K562 (cell line): ENCODE results near the gene CACNA1C. TPM values are rescaled to one million over a fixed set of nuclear protein-coding genes. Genes with fewer than 3 reads are reported as not detected.

Experiments
- ATAC-seq: fragments of 200-7000 bp; cut with Tn5 transposase; 3 replicates; pipeline ENCODE4 v1.9.1; 2020; ENCODE audit warnings: moderate library complexity
- BruUV-seq: library from RNA; stranded (reverse); fragments of 400-500 nt; replicated peaks from 2 replicates; lab custom pipeline; 2021; lab: Mats Ljungman, UMichigan
- CTCF ChIA-PET: fragments of 300-600 bp; formaldehyde crosslinking; extraction: SDS; loops from one replicate; lab custom pipeline; 2021; ENCODE audit warnings: low intra/inter-chr PET ratio; lab: Yijun Ruan, JAX
- POLR2A ChIA-PET: fragments of 300-600, 350-650 bp; sonication (Branson Sonifier 250); formaldehyde crosslinking; extraction: SDS; loops from one replicate; lab custom pipeline; 2021; ENCODE audit warnings: antibody characterized with exemption, inconsistent platforms; lab: Yijun Ruan, JAX
- DNase-seq, 4 experiments: peaks; one replicate each; pipeline versions ENCODE4 v3.0.0 to v3.0.0-alpha.2; 2011 to 2018; ENCODE audit warnings: low spot score in 3 of 4, mixed read lengths in 3 of 4; ENCODE audit errors: extremely low read depth in 1 of 4
- FAIRE-seq: peaks from 2 replicates; lab custom pipeline; 2011; peaks lifted over from hg19 to GRCh38; lab: Jason Lieb, UNC
- H2AFZ ChIP-seq: 2 replicates; pipeline ENCODE4 v1.6.0; 2011; ENCODE audit warnings: low read depth, low read length, control low read depth, inconsistent platforms
- H3K27ac ChIP-seq: fragments of 200-600 bp; 3 replicates; pipeline ENCODE4 v1.8.0; 2011; ENCODE audit warnings: low read depth, mild to moderate bottlenecking, control low read depth, inconsistent platforms, low read length, moderate library complexity, mixed read lengths; ENCODE audit errors: extremely low read depth
- H3K27me3 ChIP-seq, 2 experiments: fragments of 300-600 bp in 1 of 2; 2 replicates in 1 of 2; 3 replicates in 1 of 2; pipeline versions ENCODE4 v1.6.0 to v1.8.0; 2011; ENCODE audit warnings: inconsistent platforms in 2 of 2, low read length in 2 of 2, mild to moderate bottlenecking in 1 of 2, mixed read lengths in 1 of 2, moderate library complexity in 1 of 2; ENCODE audit not compliant: control insufficient read depth in 2 of 2, insufficient read depth in 2 of 2
- H3K36me3 ChIP-seq: fragments of 300-600 bp; 3 replicates; pipeline ENCODE4 v1.8.0; 2011; ENCODE audit warnings: mild to moderate bottlenecking, low read length, inconsistent platforms; ENCODE audit not compliant: control insufficient read depth, insufficient read depth
- H3K4me1 ChIP-seq, 2 experiments: fragments of 200-600 bp in 1 of 2; replicated peaks in 1 of 2; 2 replicates in 1 of 2; 3 replicates in 1 of 2; pipeline versions ENCODE4 v1.5.1 to v1.8.0; 2011; ENCODE audit warnings: inconsistent platforms in 2 of 2, low read length in 2 of 2, mild to moderate bottlenecking in 1 of 2, mixed read lengths in 1 of 2, moderate library complexity in 1 of 2; ENCODE audit not compliant: control insufficient read depth in 2 of 2, insufficient read depth in 2 of 2
- H3K4me2 ChIP-seq: 2 replicates; pipeline ENCODE4 v1.6.1; 2011; ENCODE audit warnings: low read length, control low read depth, inconsistent platforms, mixed read lengths; ENCODE audit not compliant: insufficient read depth
- H3K4me3 ChIP-seq: fragments of 200-600 bp; sonication (generic), shearing (Covaris generic); 2 replicates; pipeline ENCODE4 v1.5.1; 2016; ENCODE audit warnings: control low read depth, inconsistent platforms
- H3K79me2 ChIP-seq: fragments of 200-600 bp; 3 replicates; pipeline ENCODE4 v1.8.0; 2011; ENCODE audit warnings: low read length, inconsistent platforms; ENCODE audit not compliant: control insufficient read depth, insufficient read depth
- H3K9ac ChIP-seq, 2 experiments: 2 replicates each; pipeline versions ENCODE4 v1.6.0 to v1.6.1; 2011; ENCODE audit warnings: low read depth in 2 of 2, low read length in 2 of 2, control low read depth in 1 of 2, inconsistent platforms in 1 of 2, mild to moderate bottlenecking in 1 of 2, mixed read lengths in 1 of 2; ENCODE audit not compliant: insufficient read depth in 1 of 2
- H3K9me1 ChIP-seq: one replicate; pipeline ENCODE4 v1.6.0; 2011; ENCODE audit warnings: inconsistent platforms, mild to moderate bottlenecking, low read length, moderate library complexity; ENCODE audit not compliant: control insufficient read depth, insufficient read depth
- H3K9me3 ChIP-seq: replicated peaks from 2 replicates; pipeline ENCODE4 v1.5.1; 2011; ENCODE audit warnings: low read depth, low read length, inconsistent platforms; ENCODE audit not compliant: control insufficient read depth, insufficient read depth
- H4K20me1 ChIP-seq: replicated peaks from 2 replicates; pipeline ENCODE4 v1.6.1; 2011; ENCODE audit warnings: low read length, inconsistent platforms, mixed read lengths; ENCODE audit not compliant: control insufficient read depth, insufficient read depth
- BRF1 ChIP-seq: IDR thresholded peaks from 3 replicates; pipeline ENCODE4 v1.6.1; 2011; ENCODE audit warnings: borderline replicate concordance, mild to moderate bottlenecking; ENCODE audit not compliant: insufficient read length; ENCODE audit errors: extremely low read depth
- CBFA2T2 ChIP-seq: fragments of 450-650 bp; conservative IDR thresholded peaks from 2 replicates; pipeline ENCODE4 v1.6.1; 2017; ENCODE audit warnings: mild to moderate bottlenecking
- E2F3 ChIP-seq: fragments of 250-450 bp; sonication (Bioruptor Pico); IDR thresholded peaks from 2 replicates; pipeline ENCODE4 v1.4.0; 2020; ENCODE audit warnings: mild to moderate bottlenecking
- E2F4 ChIP-seq: sonication (generic); formaldehyde crosslinking; IDR thresholded peaks from 2 replicates; pipeline ENCODE4 v1.8.0; 2022; ENCODE audit warnings: mild to moderate bottlenecking, low read depth, missing genetic modification reagents
- E2F5 ChIP-seq: sonication (generic); formaldehyde crosslinking; IDR thresholded peaks from 2 replicates; pipeline ENCODE4 v1.8.0; 2022; ENCODE audit warnings: mild to moderate bottlenecking, missing genetic modification reagents
- ELF2 ChIP-seq: fragments of 250-450 bp; sonication (Bioruptor Pico); IDR thresholded peaks from 2 replicates; pipeline ENCODE4 v1.5.0; 2021; ENCODE audit warnings: mild to moderate bottlenecking
- HMG20A ChIP-seq: fragments of 450-650 bp; formaldehyde crosslinking; conservative IDR thresholded peaks from 2 replicates; pipeline ENCODE4 v1.4.0; 2020; ENCODE audit warnings: mild to moderate bottlenecking, mixed read lengths
- KDM1A ChIP-seq, 2 experiments: fragments of 450-650 bp; IDR thresholded peaks; 2 replicates each; pipeline ENCODE4 v1.6.1; 2016; ENCODE audit warnings: mild to moderate bottlenecking in 2 of 2
- KLF16 ChIP-seq: IDR thresholded peaks from 2 replicates; pipeline ENCODE4 v1.6.1; 2016; ENCODE audit warnings: antibody characterized with exemption
- NCOA4 ChIP-seq: fragments of 450-650 bp; IDR thresholded peaks from 2 replicates; pipeline ENCODE4 v1.6.1; 2018; ENCODE audit warnings: mild to moderate bottlenecking; ENCODE audit not compliant: partially characterized antibody
- NFIC ChIP-seq: fragments of 450-650 bp; IDR thresholded peaks from 2 replicates; pipeline ENCODE4 v1.6.1; 2017; ENCODE audit warnings: mild to moderate bottlenecking, inconsistent platforms
- PCBP2 ChIP-seq: fragments of 200-400 bp; formaldehyde crosslinking; IDR thresholded peaks from 2 replicates; pipeline ENCODE4 v1.6.1; 2018; ENCODE audit warnings: low read length, low read depth, mild to moderate bottlenecking, moderate library complexity; ENCODE audit not compliant: poor library complexity, severe bottlenecking
- PHF8 ChIP-seq: fragments of 200-600 bp; sonication (generic); IDR thresholded peaks from 2 replicates; pipeline ENCODE4 v1.6.1; 2012; ENCODE audit warnings: mixed run types, mild to moderate bottlenecking, inconsistent platforms, low read length, moderate library complexity, borderline replicate concordance
- POLR2B ChIP-seq: fragments of 450-650 bp; IDR thresholded peaks from 2 replicates; pipeline ENCODE4 v1.6.1; 2018; ENCODE audit warnings: low read depth; ENCODE audit not compliant: partially characterized antibody
- RBM22 ChIP-seq: fragments of 200-400 bp; formaldehyde crosslinking; IDR thresholded peaks from 2 replicates; pipeline ENCODE4 v1.6.1; 2018; ENCODE audit warnings: low read length, low read depth; ENCODE audit not compliant: poor library complexity, severe bottlenecking
- RERE ChIP-seq: sonication (generic); formaldehyde crosslinking; IDR thresholded peaks from 2 replicates; pipeline ENCODE4 v1.8.0; 2023; ENCODE audit warnings: missing genetic modification reagents, mild to moderate bottlenecking, borderline replicate concordance
- WGBS: fragments of 100-300 bp; shearing (Covaris generic); methylation state at CpG from one replicate; pipeline ENCODE4 v1.1.6; 2016; ENCODE audit warnings: low coverage, mixed read lengths; ENCODE audit not compliant: insufficient coverage; ENCODE audit errors: missing lambda C conversion rate; 5-methylcytosine and 5-hydroxymethylcytosine counted together
- in situ Hi-C: fragments of 300-500 bp; cut with MboI; formaldehyde crosslinking; loops from 4 replicates; pipeline ENCODE4 v1.15.0; 2018; ENCODE audit warnings: inconsistent platforms, mixed read lengths
- intact Hi-C: fragments of 100-400 bp; cut with micrococcal nuclease; formaldehyde crosslinking; loops from 2 replicates; pipeline ENCODE4 v1.14.2; 2022
- polyA plus RNA-seq, 8 experiments: library from polyadenylated mRNA; depleted of rRNA in 4 of 8; stranded (reverse) in 5 of 8; unstranded in 3 of 8; fragments of >200 nt; fragmentation: Nextera tagmentation in 2 of 8; fragmentation: Illumina TruSeq in 1 of 8; extraction: Ambion mirVana in 2 of 8; extraction: Trizol in 1 of 8; gene quantifications; 2 replicates each; pipeline versions ENCODE4 v1.2.1 to v1.2.3, GENCODE V29; 2011 to 2014; ENCODE audit warnings: inconsistent platforms in 1 of 8, missing spikeins in 1 of 8
- total RNA-seq, 7 experiments: library from RNA; depleted of rRNA in 6 of 7; stranded (reverse); fragments of >200 nt in 6 of 7; fragmentation: Illumina TruSeq in 2 of 7; extraction: Trizol in 2 of 7; gene quantifications; 2 replicates each; pipeline versions ENCODE4 v1.2.1 to v1.2.3, GENCODE V29; 2011 to 2021; ENCODE audit warnings: low replicate concordance in 1 of 7

Gene CACNA1C
- total and polyA plus RNA-seq, 9 of the 15 experiments (the other 6 are each of a cell fraction or from before 2014, with no cell fraction given), result not detected

GRCh38 chr12:2263901-2264300 lies 211.1 kb downstream of the CACNA1C start:
- ChIA-PET CTCF (no interaction called here), POLR2A (interaction anchor here (1.5 kb wide), 1 partner anchor 12 kb away, joined by 5 read pairs; no protein-coding TSS in a partner anchor)
- H2AFZ ChIP-seq, result no peak overlapping the region
- FAIRE-seq (no peak), ATAC-seq (no peak), DNase-seq (no peak)
- no peaks in the 10 kb centered on the region; a peak in 1 of 5 replicates for H3K27me3 ChIP-seq
- WGBS, result 0% methylated on average over 3 of the region's 4 CpGs
- no TSS peak for BruUV-seq
- no peak overlapping the region for H3K4me3 ChIP-seq
- in situ Hi-C loops, result no loop called here
- H4K20me1 ChIP-seq, result no peaks in the 10 kb centered on the region
- no peak overlapping the region for H3K27ac ChIP-seq
- no peaks in the 10 kb centered on the region for H3K9me3 ChIP-seq
- no peak overlapping the region for H3K9ac ChIP-seq
- no peaks in the 10 kb centered on the region for H3K36me3 ChIP-seq
- H3K4me2 ChIP-seq, result no peak overlapping the region
- intact Hi-C loops, result no loop called here
- H3K79me2 ChIP-seq, result no peaks in the 10 kb centered on the region
- H3K4me1 ChIP-seq, result no peaks in the 10 kb centered on the region
- H3K9me1 ChIP-seq, result no peaks in the 10 kb centered on the region
- TF ChIP-seq KLF16, result no peak
- TF ChIP-seq NCOA4, result no peak
- no peak for TF ChIP-seq E2F3 (CRISPR knock-in tag)
- TF ChIP-seq KDM1A (IDR thresholded peaks at IDR 0.05), result no peak
- no peak for TF ChIP-seq PCBP2
- TF ChIP-seq POLR2B, result no peak
- TF ChIP-seq ELF2, result no peak
- TF ChIP-seq PHF8, result no peak
- no peak for TF ChIP-seq E2F5 (CRISPR knock-in tag)
- no peak for TF ChIP-seq BRF1
- no peak for TF ChIP-seq E2F4
- no peak for TF ChIP-seq HMG20A (CRISPR knock-in tag)
- TF ChIP-seq RBM22, result no peak
- no peak for TF ChIP-seq NFIC
- TF ChIP-seq RERE (CRISPR knock-in tag), result no peak
- TF ChIP-seq CBFA2T2, result no peak
